Activated T-helper 17 cell treated with anti-CD3 and anti-CD28 coated beads, Interleukin-2, amount 50 U/mL, for 72 hours (primary cell): ENCODE data around the gene TNNT3. TPM values are rescaled to one million over a fixed set of nuclear protein-coding genes. Genes with fewer than 3 reads are reported as not detected.
"Not testable (repeated sequence)": the region's sequence is repeated elsewhere in the genome, so short reads cannot be mapped to it uniquely, and the experiment has no call there.

Experiments
- ATAC-seq: fragments of 150-1000 bp; cut with Tn5 transposase; replicated peaks from 2 replicates; pipeline ENCODE4 v1.10.0; 2021; ENCODE audit warnings: mild to moderate bottlenecking, moderate library complexity
- H3K27ac Mint-ChIP-seq: one replicate; pipeline ENCODE4 v1.8.0; 2022; ENCODE audit warnings: mixed read lengths
- H3K27me3 Mint-ChIP-seq: one replicate; pipeline ENCODE4 v1.8.0; 2022; ENCODE audit warnings: mixed read lengths
- H3K36me3 Mint-ChIP-seq: one replicate; pipeline ENCODE4 v1.8.0; 2022; ENCODE audit warnings: low read depth, mild to moderate bottlenecking, mixed read lengths
- H3K4me1 Mint-ChIP-seq: one replicate; pipeline ENCODE4 v1.8.0; 2022; ENCODE audit warnings: mixed read lengths
- H3K4me3 Mint-ChIP-seq: one replicate; pipeline ENCODE4 v1.8.0; 2022; ENCODE audit warnings: mild to moderate bottlenecking, mixed read lengths
- H3K9me3 Mint-ChIP-seq: one replicate; pipeline ENCODE4 v1.8.0; 2022; ENCODE audit warnings: mixed read lengths
- total RNA-seq, 2 donors: library from RNA; stranded (reverse); gene quantifications; one replicate each; pipeline ENCODE4 v1.2.3, GENCODE V29; 2022

TNNT3 gene
- total RNA-seq, result 10 to 100 TPM in 1 of 2 donors, 1 to 10 TPM in 1; 2.1 to 26.2 TPM

DNA sequence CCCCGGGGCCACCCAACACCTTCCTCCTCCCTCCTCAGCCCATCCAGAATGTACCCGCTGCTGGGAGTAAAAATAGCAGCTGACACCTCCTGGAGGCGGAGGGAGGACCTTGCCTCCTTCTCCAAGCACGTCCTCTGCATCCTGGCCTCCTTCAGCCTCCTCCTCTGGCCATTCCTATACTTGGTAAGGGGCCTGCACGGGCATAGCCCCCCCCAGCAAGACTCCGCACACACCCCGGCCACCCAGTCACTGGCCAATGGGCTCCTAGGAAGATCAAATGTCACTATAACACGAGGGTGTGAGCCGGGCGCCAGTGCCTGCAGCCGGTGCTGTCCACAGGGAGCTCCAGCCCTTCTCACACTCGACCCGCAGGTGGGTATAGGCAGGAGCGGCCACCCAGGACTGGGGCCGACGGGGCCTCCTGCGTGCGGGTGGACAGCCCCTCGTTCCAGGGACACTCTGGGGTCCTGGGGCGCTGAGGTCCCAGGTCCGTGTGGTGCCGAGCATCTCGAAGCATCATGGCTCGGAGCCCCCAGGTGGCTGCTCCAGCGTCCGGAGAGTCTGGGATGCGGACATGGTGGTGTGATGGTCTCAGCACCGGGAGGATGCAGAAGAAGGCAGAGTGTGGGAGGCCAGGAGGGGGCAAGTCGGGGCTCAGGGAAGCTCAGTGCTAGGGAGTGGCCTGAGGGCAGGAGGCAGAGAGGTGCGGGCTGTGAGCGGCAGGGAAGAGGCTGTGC lies at the start of gene TNNT3:
Gene TNNT3 (plus strand): TSS at position 313 of the 737 bp plus-strand sequence. CDS start 3,172 bp downstream, outside the sequence.
- Mint-ChIP-seq H3K27me3 (peaks cover 11% of the 10 kb centered on the region), H3K9me3 (no peaks in the 10 kb centered on the region), H3K4me3 (no peak within 1 kb of the TSS), H3K4me1 (peaks cover 25% of the 10 kb centered on the region), H3K36me3 (peaks cover 5% of the 10 kb centered on the region), H3K27ac (peak within 1 kb of the TSS; percentile 81)
- ATAC-seq, result no peak

DNA sequence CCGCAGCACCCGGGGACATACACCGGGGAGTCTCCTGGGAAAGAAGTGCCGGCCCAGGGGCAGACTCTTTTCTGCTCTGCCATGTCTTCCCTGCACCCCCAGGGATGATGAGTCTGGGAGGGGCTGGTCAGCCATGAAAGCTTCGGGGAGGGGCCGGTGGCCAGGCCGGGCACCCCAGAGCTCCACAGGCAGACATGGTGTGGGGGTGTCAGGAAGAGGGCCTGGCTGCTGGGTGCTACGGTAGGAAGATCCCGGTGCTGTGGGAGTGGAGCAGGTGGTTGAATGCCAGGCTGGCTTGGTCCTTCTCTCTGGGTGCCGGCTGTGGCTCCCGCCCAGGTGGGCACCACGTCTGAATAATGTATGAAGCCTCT lies 49.2 kb upstream of the TNNT3 start:
- peak overlapping the region; percentile 67 for H3K27ac Mint-ChIP-seq
- peaks cover 28% of the 10 kb centered on the region for H3K4me1 Mint-ChIP-seq
- H3K36me3 Mint-ChIP-seq, result peaks cover 32% of the 10 kb centered on the region
- no peak for ATAC-seq
- no peaks in the 10 kb centered on the region for H3K27me3 Mint-ChIP-seq
- H3K9me3 Mint-ChIP-seq, result no peaks in the 10 kb centered on the region
- peak overlapping the region; percentile 60 for H3K4me3 Mint-ChIP-seq

DNA sequence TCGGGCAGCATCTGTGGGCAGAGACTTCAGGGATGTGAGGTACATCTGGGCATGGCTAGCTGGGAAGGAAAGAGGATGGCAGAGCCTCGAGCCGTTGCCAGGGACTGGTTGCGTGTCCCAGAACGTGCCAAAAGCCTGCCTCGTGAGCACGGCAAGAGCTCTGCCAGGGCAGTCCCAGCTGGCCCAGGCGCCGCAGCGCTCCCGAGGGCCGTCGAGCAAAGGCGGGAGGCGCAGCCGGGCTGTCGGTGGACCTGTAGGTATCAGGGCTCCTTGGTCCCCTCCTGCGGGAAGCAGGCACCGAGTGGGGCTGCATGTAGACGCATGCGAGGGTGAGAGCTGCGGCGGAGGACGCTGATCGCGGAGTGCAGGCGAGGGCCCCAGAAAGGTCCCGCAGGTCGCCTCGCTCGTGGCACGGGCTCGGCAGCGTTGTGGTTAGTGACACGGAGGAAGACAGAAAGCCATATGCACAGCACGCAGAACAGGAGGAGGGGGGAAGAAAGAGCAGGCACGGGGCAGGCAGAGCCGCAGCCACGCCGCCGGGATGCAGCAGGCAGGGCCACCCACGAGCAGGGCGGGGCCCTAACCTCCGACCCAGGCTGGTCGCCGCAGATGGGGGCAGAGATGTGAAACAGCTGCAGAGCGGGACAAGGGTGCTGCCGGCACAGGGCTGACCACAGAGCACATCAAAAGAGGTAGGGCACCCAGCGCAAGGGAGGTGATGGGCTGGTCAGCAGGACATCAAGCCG lies 48.6 kb upstream of the TNNT3 start:
- Mint-ChIP-seq H3K36me3 (peaks cover 26% of the 10 kb centered on the region), H3K27me3 (no peaks in the 10 kb centered on the region), H3K9me3 (no peaks in the 10 kb centered on the region), H3K4me1 (peaks cover 25% of the 10 kb centered on the region), H3K4me3 (peak overlapping the region; percentile 60), H3K27ac (peak overlapping the region; percentile 67)
- ATAC-seq, result peak; percentile 64

DNA sequence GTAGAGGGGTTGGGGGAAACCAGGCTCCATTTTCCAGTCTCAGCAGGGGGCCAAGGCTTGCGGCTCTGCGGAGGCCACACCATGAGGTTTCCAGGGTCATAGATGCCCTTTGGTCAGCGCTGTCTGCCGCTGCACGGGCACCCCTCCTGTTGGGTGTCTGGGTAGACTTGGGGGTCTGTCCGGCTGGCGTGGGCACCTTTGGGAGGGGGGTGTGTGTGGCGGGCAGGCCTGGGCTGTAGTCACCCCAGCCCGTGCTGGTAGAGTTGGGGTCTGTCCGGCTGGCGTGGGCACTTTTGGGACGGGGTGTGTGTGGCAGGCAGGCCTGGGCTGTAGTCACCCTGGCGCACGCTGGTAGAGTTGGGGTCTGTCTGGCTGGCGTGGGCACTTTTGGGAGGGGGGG lies 48.0 kb upstream of the TNNT3 start:
- no peak for ATAC-seq
- peak overlapping the region; percentile 67 for H3K27ac Mint-ChIP-seq
- H3K4me1 Mint-ChIP-seq, result peaks cover 25% of the 10 kb centered on the region
- peaks cover 23% of the 10 kb centered on the region for H3K36me3 Mint-ChIP-seq
- H3K27me3 Mint-ChIP-seq, result no peaks in the 10 kb centered on the region
- H3K4me3 Mint-ChIP-seq, result no peak overlapping the region
- H3K9me3 Mint-ChIP-seq, result no peaks in the 10 kb centered on the region

DNA sequence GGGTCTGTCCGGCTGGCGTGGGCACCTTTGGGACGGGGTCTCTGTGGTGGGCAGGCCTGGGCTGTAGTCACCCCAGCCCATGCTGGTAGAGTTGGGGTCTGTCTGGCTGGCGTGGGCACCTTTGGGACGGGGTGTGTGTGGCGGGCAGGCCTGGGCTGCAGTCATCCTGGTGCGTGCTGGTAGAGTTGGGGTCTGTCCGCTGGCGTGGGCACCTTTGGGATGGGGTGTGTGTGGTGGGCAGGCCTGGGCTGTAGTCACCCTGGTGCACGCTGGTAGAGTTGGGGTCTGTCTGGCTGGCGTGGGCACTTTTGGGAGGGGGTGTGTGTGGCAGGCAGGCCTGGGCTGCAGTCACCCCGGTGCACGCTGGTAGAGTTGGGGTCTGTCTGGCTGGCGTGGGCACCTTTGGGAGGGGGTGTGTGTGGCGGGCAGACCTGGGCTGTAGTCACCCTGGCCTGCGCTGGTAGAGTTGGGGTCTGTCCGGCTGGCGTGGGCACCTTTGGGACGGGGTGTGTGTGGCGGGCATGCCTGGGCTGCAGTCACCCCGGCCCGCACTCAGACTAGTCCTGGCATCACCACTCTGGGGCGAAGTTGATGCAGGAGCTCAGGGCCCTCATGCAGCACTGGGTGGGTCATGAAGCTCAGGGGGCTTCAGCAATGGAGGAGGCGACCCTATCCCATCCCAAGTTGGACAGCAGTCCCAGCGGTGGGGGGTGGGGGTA lies 47.1 kb upstream of the TNNT3 start:
- no peak for ATAC-seq
- Mint-ChIP-seq H3K9me3 (no peaks in the 10 kb centered on the region), H3K4me1 (peaks cover 25% of the 10 kb centered on the region)

DNA sequence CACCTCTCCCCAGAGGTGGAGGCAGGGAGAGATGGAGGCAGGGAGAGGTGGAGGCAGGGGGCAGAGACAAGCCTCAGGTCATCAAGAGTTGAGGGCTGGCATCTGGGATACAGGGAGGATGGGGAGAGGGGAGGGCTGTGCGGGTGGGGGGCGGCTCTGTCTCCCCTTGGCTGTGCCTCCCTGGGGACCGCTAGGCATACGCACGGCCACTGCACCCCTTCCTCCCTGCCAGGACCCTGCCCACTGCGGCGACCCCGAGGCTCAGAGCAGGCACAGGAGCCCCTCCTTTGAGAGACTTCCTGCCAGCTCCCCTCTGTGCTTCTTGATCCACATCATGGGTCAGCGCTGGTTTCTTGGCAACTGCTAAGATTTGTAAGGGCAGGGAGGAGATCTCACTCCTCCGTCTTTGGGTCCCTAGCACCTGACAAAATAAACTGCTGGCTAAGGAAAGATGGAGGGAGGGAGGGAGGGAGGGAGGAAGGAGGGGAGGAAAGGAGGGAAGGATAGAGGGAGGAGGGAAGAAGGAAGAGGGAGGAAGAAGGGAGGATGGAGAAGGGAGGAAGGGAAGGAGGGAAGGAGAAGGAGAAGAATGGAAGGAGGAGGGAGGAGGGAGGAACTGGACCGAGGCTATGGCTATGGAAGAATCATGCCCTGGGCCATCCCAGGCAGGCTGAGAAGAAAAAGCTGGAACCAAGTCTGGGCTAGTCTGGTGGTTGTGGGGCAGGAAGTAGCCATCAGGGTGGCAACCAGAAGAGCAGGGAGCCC lies 46.3 kb upstream of the TNNT3 start:
- ATAC-seq, result no peak
- no peaks in the 10 kb centered on the region for H3K9me3 Mint-ChIP-seq
- no peaks in the 10 kb centered on the region for H3K27me3 Mint-ChIP-seq
- peaks cover 25% of the 10 kb centered on the region for H3K4me1 Mint-ChIP-seq
- peaks cover 23% of the 10 kb centered on the region for H3K36me3 Mint-ChIP-seq
- no peak overlapping the region for H3K4me3 Mint-ChIP-seq
- peak overlapping the region; percentile 30 for H3K27ac Mint-ChIP-seq

More for the DNA sequence above, 47.1 kb upstream of the TNNT3 start:
- peaks cover 23% of the 10 kb centered on the region for H3K36me3 Mint-ChIP-seq
- H3K27ac Mint-ChIP-seq, result peak overlapping the region; percentile 30
- H3K4me3 Mint-ChIP-seq, result no peak overlapping the region
- no peaks in the 10 kb centered on the region for H3K27me3 Mint-ChIP-seq

DNA sequence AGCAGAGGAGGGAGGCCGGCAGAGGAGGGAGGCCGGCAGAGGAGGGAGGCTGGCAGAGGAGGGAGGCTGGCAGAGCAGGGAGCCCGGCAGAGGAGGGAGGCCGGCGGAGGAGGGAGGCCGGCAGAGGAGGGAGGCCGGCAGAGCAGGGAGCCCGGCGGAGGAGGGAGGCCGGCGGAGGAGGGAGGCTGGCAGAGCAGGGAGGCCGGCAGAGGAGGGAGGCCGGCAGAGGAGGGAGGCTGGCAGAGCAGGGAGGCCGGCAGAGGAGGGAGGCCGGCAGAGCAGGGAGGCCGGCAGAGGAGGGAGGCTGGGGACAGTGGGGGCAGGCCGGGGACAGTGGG lies 45.7 kb upstream of the TNNT3 start:
- not testable (repeated sequence) for H3K4me3 Mint-ChIP-seq, H3K9me3 Mint-ChIP-seq, ATAC-seq, H3K27ac Mint-ChIP-seq, H3K27me3 Mint-ChIP-seq
- H3K36me3 Mint-ChIP-seq, result peaks cover 23% of the 10 kb centered on the region
- H3K4me1 Mint-ChIP-seq, result peaks cover 25% of the 10 kb centered on the region

DNA sequence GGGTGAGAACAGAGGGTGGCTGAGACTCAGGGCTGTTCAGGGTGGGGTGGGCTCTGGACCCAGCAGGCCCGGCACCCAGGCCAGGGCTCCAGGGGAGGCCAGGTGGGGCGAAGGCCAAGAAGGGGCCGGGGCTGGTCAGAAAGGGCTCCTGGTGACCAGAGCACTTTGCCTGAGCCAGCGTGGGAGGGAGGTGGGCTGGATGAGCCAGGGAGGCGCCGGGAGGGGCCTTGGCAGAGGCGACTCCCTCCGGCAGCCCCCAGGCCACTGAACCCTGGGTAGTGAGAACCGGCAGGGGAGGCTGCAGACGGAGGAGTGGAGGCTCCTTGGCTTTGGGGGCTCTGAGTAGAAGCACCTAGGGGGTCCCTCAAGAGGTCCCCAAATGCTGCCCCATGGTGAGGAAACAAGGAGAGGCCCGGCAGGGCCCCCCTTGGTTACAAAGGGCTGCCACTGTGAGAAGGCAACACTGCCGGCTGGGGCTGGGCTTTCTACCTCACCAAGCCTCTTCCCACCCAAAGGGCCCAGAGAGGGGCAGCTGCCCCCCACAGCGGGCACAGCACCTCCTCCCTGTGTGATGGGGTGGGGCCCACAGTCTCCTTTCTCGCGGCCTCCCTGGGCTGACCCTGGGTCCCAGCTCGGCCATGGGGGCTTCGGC lies 44.9 kb upstream of the TNNT3 start:
- peaks cover 16% of the 10 kb centered on the region for H3K36me3 Mint-ChIP-seq
- ATAC-seq, H3K9me3 Mint-ChIP-seq, H3K27me3 Mint-ChIP-seq, H3K4me3 Mint-ChIP-seq, H3K27ac Mint-ChIP-seq: not testable (repeated sequence)
- H3K4me1 Mint-ChIP-seq, result peaks cover 17% of the 10 kb centered on the region

DNA sequence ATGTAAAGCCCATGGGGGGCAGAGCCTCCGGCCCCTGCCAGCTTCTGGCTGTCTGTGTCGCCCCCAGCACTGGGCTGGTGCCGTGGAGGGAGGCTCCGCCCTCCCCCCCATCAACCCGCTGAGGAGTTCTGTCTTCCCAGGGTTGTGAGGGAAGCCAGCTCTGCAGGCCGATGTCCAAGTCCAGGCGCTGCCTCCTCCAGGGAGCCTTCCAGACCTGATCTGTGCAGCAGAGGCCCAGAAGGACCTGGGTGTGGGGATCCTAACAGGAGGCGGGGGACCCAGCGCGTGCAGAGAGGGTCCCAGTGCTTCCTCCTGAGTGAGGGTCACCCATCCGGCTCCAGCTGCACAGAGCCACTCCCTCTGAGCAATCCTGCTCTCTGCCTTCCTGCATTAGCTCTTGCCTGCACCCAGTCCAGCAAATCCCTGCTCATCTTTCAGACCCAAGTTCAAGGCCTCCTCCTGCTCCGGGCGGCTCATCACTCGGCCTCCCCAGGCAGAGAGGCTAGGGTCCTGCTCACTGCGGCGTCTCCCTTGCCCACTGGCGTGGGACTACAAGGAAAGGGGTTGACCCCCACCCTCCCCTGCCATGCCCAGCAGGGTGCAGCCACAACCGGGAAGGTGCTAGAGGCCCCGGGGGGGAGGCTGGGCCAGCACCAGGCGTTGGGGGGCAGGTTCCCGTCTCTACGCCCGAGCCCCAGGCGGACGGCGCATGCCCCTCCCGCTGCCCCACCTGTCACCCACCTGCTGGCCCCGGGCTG lies 44.2 kb upstream of the TNNT3 start:
- H3K27ac Mint-ChIP-seq, result no peak overlapping the region
- H3K4me3 Mint-ChIP-seq, result no peak overlapping the region
- peaks cover 15% of the 10 kb centered on the region for H3K36me3 Mint-ChIP-seq
- H3K9me3 Mint-ChIP-seq, result no peaks in the 10 kb centered on the region
- peaks cover 13% of the 10 kb centered on the region for H3K4me1 Mint-ChIP-seq
- ATAC-seq, result no peak
- H3K27me3 Mint-ChIP-seq, result no peaks in the 10 kb centered on the region

DNA sequence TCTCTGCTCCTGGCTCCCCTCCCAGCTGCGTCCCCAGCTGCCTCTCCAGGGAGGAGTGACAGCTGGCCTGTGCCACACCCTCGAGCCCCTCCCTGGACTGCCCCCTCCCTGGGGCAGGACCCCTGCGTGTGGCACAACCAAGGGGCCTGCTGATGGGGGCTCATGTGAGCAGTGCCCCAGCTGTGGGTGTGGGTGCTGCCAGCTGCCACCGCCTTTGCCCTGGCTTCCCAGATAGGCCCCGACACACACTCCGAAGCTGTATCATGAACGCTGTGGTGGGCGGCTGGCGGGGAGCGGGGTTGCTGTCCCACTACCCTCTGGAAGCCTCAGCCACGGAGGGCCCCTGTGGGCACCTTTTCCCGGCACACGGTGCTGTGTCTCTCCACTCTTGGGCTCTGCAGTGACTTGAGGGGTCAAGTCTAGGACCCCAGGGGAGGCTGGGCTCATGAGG lies 43.6 kb upstream of the TNNT3 start:
- H3K9me3 Mint-ChIP-seq, H3K27ac Mint-ChIP-seq, ATAC-seq, H3K4me1 Mint-ChIP-seq, H3K27me3 Mint-ChIP-seq, H3K4me3 Mint-ChIP-seq, H3K36me3 Mint-ChIP-seq: not testable (repeated sequence)

DNA sequence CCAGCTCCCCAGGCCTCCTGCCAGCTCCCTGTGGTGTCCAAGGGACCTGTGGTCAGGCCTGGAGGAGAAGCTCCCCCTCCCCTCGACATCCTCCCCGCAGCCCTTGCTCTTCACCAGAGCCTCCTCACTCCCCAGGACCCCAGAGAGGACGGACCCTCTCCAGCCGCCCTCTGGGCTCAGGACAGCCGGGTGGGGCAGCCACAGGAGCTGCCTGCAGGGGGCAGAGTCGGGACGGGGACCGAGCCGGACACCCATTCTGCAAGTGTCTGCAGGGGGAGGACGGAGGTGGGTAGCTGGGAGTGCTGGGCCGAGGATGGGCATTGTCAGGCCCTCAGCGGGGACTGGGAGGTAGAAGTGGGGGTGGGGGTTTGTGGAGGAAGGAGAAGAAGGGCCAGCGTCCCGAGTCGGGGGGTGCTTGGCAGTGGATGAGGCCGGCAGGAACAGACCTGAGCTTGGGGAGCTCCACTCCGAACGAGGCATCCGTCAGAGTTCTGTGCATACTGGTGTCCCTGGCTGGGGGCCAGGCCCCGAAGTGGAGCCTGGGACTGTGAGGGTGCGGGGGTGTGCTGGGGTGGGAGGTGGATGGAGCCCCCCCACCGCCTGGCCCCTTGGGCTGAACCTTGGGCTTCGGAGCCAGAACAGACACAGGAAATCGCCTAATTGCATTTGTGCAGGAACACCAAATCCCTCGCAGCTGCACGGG lies 43.0 kb upstream of the TNNT3 start:
- Mint-ChIP-seq H3K27me3 (no peaks in the 10 kb centered on the region), H3K4me3 (no peak overlapping the region), H3K9me3 (no peaks in the 10 kb centered on the region), H3K27ac (no peak overlapping the region), H3K4me1 (peaks cover 3% of the 10 kb centered on the region), H3K36me3 (peaks cover 6% of the 10 kb centered on the region)
- no peak for ATAC-seq

DNA sequence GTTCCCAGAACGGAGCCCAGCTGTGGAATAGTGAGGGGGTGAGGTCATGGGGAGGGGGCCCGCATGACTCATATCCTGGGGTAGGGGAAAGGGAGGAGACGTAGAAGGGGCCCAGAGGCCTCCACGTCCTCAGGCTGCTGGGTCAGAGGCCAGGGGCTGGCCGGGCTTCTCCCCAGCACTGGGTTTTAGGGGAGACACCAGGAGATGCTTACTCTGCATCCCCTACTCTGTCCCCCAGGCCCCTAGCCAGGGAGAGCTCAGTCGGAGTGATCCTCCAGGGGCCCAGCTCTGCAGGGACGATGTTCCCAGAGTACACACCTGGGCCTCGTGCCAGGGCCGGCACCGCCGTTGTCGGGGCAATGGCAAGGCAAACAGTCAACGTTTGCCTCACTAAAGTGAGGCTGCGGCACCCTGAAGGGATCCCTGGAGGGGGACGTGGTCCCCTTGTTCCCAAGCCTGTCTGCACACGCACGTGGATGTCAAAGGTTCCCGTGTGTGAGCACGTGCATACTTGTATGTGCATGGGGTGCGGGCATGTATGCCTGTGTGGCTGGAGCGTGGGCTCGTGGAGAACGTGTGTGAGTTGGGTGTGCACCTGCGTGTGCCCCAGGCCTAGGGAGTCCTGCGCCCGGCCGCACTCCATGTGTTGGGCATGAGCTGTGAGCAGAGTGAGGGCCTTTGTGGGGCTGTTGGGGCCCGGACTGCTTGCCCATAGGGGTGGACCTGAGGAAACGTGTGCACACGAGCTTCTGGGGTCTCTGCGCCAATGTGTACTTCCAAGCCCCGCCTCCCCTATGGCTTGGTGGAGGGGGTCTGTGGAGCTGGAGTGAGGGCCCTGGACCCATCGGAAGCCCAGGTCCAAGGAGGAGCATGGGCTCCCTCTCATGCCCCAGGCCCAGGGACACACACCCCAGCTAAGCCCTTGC lies 42.0 kb upstream of the TNNT3 start:
- ATAC-seq, result no peak
- no peak overlapping the region for H3K27ac Mint-ChIP-seq
- H3K27me3 Mint-ChIP-seq, result no peaks in the 10 kb centered on the region
- H3K4me1 Mint-ChIP-seq, result peaks cover 3% of the 10 kb centered on the region
- no peak overlapping the region for H3K4me3 Mint-ChIP-seq
- no peaks in the 10 kb centered on the region for H3K9me3 Mint-ChIP-seq
- H3K36me3 Mint-ChIP-seq, result peaks cover 6% of the 10 kb centered on the region
